Measurements from ENCODE around the gene BRICD5.

GRCh38 chr16:2238150-2238837 lies 27.6 kb upstream of the BRICD5 start:
- TF ChIP-seq CTCF (conservative IDR thresholded peaks at IDR 0.05 in 1 of 2, IDR thresholded peaks at IDR 0.05 in 1 of 2; ENCODE audit: extremely low read depth in 1 of 2, insufficient read depth in 1 of 2, low read depth in 1 of 2, low read length in 2 of 2) = no peak
- no peak for TF ChIP-seq EZH2 (IDR thresholded peaks at IDR 0.05; ENCODE audit: borderline replicate concordance, low read length)
